Smooth muscle cell (in vitro differentiated cells): ENCODE data around the gene TSTD2. TPM values are rescaled to one million over a fixed set of nuclear protein-coding genes. Genes with fewer than 3 reads are reported as not detected.

Experiments used
- DNase-seq: peaks from one replicate; lab custom pipeline; 2025; ENCODE audit not compliant: unreplicated experiment; lab: John Stamatoyannopoulos, UW
- H2AFZ ChIP-seq: fragments of 200-600 bp; sonication (generic); 2 replicates; pipeline ENCODE4 v1.6.0; 2016; ENCODE audit warnings: antibody characterized with exemption, low read depth, mild to moderate bottlenecking
- H3F3A ChIP-seq: fragments of 200-600 bp; sonication (generic); 2 replicates; pipeline ENCODE4 v1.6.0; 2017; ENCODE audit warnings: antibody characterized with exemption, low read depth
- H3K27ac ChIP-seq: fragments of 200-600 bp; sonication (generic); 2 replicates; pipeline ENCODE4 v1.5.1; 2016; ENCODE audit warnings: low read depth, mild to moderate bottlenecking
- H3K27me3 ChIP-seq: fragments of 200-600 bp; sonication (generic); 2 replicates; pipeline ENCODE4 v1.6.1; 2016; ENCODE audit warnings: low read depth, mild to moderate bottlenecking
- H3K36me3 ChIP-seq: fragments of 200-600 bp; sonication (generic); 2 replicates; pipeline ENCODE4 v1.5.1; 2016; ENCODE audit warnings: low read depth
- H3K4me1 ChIP-seq: fragments of 200-600 bp; sonication (generic); 2 replicates; pipeline ENCODE4 v1.5.1; 2016; ENCODE audit warnings: low read depth
- H3K4me2 ChIP-seq: fragments of 200-600 bp; sonication (generic); 2 replicates; pipeline ENCODE4 v1.6.0; 2016; ENCODE audit warnings: mild to moderate bottlenecking
- H3K4me3 ChIP-seq: fragments of 200-600 bp; sonication (generic); 2 replicates; pipeline ENCODE4 v1.5.1; 2016; ENCODE audit warnings: mild to moderate bottlenecking
- H3K79me2 ChIP-seq: fragments of 200-600 bp; sonication (generic); 2 replicates; pipeline ENCODE4 v1.6.0; 2016; ENCODE audit warnings: low read depth, mild to moderate bottlenecking
- H3K9ac ChIP-seq: fragments of 200-600 bp; sonication (generic); 2 replicates; pipeline ENCODE4 v1.6.0; 2016; ENCODE audit warnings: low read depth
- H3K9me3 ChIP-seq: fragments of 200-600 bp; sonication (generic); replicated peaks from 2 replicates; pipeline ENCODE4 v1.5.1; 2016; ENCODE audit warnings: low read depth
- H4K20me1 ChIP-seq: fragments of 200-600 bp; sonication (generic); 2 replicates; pipeline ENCODE4 v1.6.0; 2016; ENCODE audit warnings: low read depth
- CTCF ChIP-seq: fragments of 200-600 bp; sonication (generic); IDR thresholded peaks from 2 replicates; pipeline ENCODE4 v1.5.1; 2017; ENCODE audit warnings: borderline replicate concordance, mild to moderate bottlenecking, antibody characterized with exemption; ENCODE audit not compliant: insufficient read depth, poor library complexity, severe bottlenecking
- WGBS: methylation state at CpG from one replicate; pipeline ENCODE4 v1.1.7; 2016; ENCODE audit warnings: low lambda C conversion rate; 5-methylcytosine and 5-hydroxymethylcytosine counted together
- polyA plus RNA-seq: library from polyadenylated mRNA; unstranded; fragments of >200 nt; fragmentation: Nextera tagmentation; extraction: Ambion mirVana; gene quantifications from 2 replicates; pipeline ENCODE4 v1.2.1, GENCODE V29; 2016
- total RNA-seq: library from RNA; depleted of rRNA; stranded (reverse); fragments of >200 nt; gene quantifications from 2 replicates; pipeline ENCODE4 v1.2.3, GENCODE V29; 2014

TSTD2 gene
- total and polyA plus RNA-seq, 2 experiments from 2014 or later = 8.5 to 23.5 TPM

GRCh38 chr9:97659771-97660170, 26.6 kb upstream of the TSTD2 start:
- H2AFZ ChIP-seq = no peak overlapping the region
- 97% methylated on average over 3 of the region's 3 CpGs for WGBS
- no peaks in the 10 kb centered on the region for H4K20me1 ChIP-seq
- no peaks in the 10 kb centered on the region for H3K4me1 ChIP-seq
- TF ChIP-seq CTCF = no peak
- no peak overlapping the region for H3K27ac ChIP-seq
- H3K9me3 ChIP-seq = no peaks in the 10 kb centered on the region
- DNase-seq = no peak
- no peaks in the 10 kb centered on the region for H3F3A ChIP-seq
- no peaks in the 10 kb centered on the region for H3K27me3 ChIP-seq
- no peak overlapping the region for H3K4me3 ChIP-seq
- H3K79me2 ChIP-seq = no peaks in the 10 kb centered on the region
- peaks cover 50% of the 10 kb centered on the region for H3K36me3 ChIP-seq
- no peak overlapping the region for H3K4me2 ChIP-seq
- no peak overlapping the region for H3K9ac ChIP-seq

- Histone ChIP-seq H2AFZ (no peak overlapping the region), H3K27ac (no peak overlapping the region), H3K27me3 (no peaks in the 10 kb centered on the region), H3K36me3 (peaks cover 55% of the 10 kb centered on the region), H3F3A (no peaks in the 10 kb centered on the region), H3K4me2 (no peak overlapping the region), H3K4me3 (no peak overlapping the region), H3K4me1 (no peaks in the 10 kb centered on the region), H3K9ac (no peak overlapping the region), H3K79me2 (no peaks in the 10 kb centered on the region), H3K9me3 (no peaks in the 10 kb centered on the region), H4K20me1 (no peaks in the 10 kb centered on the region)
- no peak for TF ChIP-seq CTCF
- DNase-seq = no peak
- WGBS = 89% methylated on average over 1 of the region's 1 CpG
These were observed 25.5 kb upstream of the TSTD2 start for GRCh38 chr9:97658707-97659106.

- H2AFZ ChIP-seq = no peak overlapping the region
- no peak overlapping the region for H3K4me2 ChIP-seq
- H3K9me3 ChIP-seq = no peaks in the 10 kb centered on the region
- no peak overlapping the region for H3K4me3 ChIP-seq
- no peak overlapping the region for H3K9ac ChIP-seq
- peaks cover 10% of the 10 kb centered on the region for H4K20me1 ChIP-seq
- H3K4me1 ChIP-seq = no peaks in the 10 kb centered on the region
- peaks cover 57% of the 10 kb centered on the region for H3K36me3 ChIP-seq
- DNase-seq = no peak
- 91% methylated on average over 3 of the region's 3 CpGs for WGBS
- H3K79me2 ChIP-seq = no peaks in the 10 kb centered on the region
- no peaks in the 10 kb centered on the region for H3K27me3 ChIP-seq
- H3K27ac ChIP-seq = no peak overlapping the region
- H3F3A ChIP-seq = no peaks in the 10 kb centered on the region
- no peak for TF ChIP-seq CTCF
These were observed 18.5 kb upstream of the TSTD2 start for GRCh38 chr9:97651646-97652045.

- Histone ChIP-seq H4K20me1 (peaks cover 12% of the 10 kb centered on the region), H3K27me3 (no peaks in the 10 kb centered on the region), H3F3A (no peaks in the 10 kb centered on the region), H3K36me3 (peaks cover 33% of the 10 kb centered on the region), H3K4me2 (no peak overlapping the region), H3K27ac (no peak overlapping the region), H3K79me2 (no peaks in the 10 kb centered on the region), H2AFZ (no peak overlapping the region), H3K4me3 (no peak overlapping the region), H3K9me3 (no peaks in the 10 kb centered on the region), H3K9ac (no peak overlapping the region), H3K4me1 (no peaks in the 10 kb centered on the region)
- no peak for TF ChIP-seq CTCF
- no peak for DNase-seq
- 97% methylated on average over 5 of the region's 5 CpGs for WGBS
These were observed 14.8 kb upstream of the TSTD2 start for GRCh38 chr9:97647996-97648395.
